Measurements from ENCODE around the gene CDT1. TPM values are rescaled to one million over a fixed set of nuclear protein-coding genes. Genes with fewer than 3 reads are reported as not detected.
A peak's percentile ranks its signal among the peaks of the same experiment; 100 is the strongest.

CDT1 gene
- total RNA-seq, 4 donors from 2014 or later = 4.7 to 25.7 (median 10.7) TPM

DNA sequence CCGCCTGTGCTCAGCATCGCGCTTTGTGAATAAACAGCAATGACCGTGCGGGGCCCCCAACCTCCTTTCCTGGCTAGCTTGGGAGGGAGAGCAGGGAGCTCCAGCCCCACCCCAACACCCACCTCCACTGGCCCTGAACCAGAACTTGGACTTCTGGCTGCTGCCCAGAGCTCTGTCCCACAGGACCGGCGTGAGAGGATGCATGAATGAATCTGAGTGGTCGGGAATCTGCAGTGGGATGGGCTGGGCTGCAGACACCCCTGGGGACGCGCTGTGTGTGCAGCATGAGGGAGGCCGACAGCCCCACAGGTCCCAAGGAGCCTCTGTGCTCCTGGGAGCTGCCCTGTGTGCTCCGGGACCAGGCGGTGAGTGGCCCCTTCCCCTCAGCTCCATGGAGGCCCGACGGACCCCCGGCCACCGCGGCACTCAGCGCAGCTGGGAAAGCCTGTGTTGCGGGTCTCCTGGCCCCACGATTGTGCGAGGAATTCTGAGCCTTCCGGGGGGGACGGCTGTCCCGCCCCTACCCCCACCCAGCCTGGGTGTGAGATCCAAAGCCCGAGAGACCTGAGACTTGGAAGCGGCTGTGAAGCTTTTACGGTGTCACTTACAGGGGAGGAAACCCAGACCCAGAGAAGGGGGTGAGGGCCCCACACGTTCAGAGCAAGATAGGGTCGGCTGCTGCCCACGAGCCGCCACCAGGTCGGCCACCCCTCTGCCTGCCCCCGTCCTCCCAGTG, 24.0 kb upstream of the CDT1 start:
- no peak for DNase-seq (ENCODE audit: low spot score in 2 of 2)
- Histone ChIP-seq H3K4me3 (no peak overlapping the region), H3K36me3 (peaks cover 3% of the 10 kb centered on the region), H3K27me3 (no peaks in the 10 kb centered on the region), H3K4me1 (peaks cover 79% of the 10 kb centered on the region), H3K9me3 (no peaks in the 10 kb centered on the region), H3K27ac (no peak overlapping the region)
- 17% methylated on average over 1 of the region's 34 CpGs for WGBS
- TF ChIP-seq, protein P1, sequence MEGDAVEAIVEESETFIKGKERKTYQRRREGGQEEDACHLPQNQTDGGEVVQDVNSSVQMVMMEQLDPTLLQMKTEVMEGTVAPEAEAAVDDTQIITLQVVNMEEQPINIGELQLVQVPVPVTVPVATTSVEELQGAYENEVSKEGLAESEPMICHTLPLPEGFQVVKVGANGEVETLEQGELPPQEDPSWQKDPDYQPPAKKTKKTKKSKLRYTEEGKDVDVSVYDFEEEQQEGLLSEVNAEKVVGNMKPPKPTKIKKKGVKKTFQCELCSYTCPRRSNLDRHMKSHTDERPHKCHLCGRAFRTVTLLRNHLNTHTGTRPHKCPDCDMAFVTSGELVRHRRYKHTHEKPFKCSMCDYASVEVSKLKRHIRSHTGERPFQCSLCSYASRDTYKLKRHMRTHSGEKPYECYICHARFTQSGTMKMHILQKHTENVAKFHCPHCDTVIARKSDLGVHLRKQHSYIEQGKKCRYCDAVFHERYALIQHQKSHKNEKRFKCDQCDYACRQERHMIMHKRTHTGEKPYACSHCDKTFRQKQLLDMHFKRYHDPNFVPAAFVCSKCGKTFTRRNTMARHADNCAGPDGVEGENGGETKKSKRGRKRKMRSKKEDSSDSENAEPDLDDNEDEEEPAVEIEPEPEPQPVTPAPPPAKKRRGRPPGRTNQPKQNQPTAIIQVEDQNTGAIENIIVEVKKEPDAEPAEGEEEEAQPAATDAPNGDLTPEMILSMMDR (IDR thresholded peaks at IDR 0.05) = no peak
- no peak for TF ChIP-seq POLR2A (IDR thresholded peaks at IDR 0.05)
- TF ChIP-seq EP300 (IDR thresholded peaks at IDR 0.05) = no peak
- TF ChIP-seq POLR2AphosphoS5 (IDR thresholded peaks at IDR 0.05) = no peak

DNA sequence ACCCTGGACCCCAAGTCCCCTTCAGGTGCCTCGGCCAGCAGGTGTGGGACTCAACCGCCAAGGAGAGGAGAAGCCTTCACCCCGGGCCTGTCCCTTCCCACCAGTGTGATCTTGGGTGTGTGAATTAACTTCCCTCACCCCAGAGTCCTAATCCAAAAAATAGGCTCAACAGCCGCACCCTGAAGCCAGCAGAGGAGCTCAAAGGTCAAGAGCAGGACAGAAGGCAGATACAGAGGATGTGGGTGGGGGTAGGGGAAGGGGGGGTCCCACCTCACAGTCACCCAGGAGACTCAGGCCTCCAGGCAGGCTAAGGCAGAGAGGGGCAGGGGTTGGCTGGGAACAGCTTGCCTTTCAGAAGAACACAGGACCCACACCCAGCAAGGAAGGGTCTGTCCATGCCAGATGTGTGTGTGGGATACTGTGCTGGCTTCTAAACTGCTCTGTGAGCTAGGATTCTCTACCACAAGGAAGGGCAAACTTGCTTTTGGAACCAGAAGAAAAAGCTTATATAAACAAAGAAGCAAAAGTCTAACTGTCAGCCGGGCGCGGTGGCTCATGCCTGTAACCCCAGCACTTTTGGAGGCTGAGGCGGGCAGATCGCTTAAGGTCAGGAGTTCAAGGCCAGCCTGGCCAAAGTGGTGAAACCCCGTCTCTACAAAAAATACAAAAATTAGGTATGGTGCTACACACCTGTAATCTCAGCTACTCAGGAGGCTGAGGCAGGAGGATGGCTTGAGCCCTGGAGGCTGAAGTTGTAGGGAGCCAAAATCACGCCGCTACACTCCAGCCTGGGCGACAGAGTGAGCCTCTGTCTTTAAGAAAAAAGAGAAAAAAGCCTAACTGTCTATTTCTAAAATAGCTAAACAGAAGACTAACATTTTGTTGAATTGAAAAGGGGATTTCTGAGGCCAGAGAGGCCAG, 23.2 kb upstream of the CDT1 start:
- Histone ChIP-seq H3K36me3 (peaks cover 3% of the 10 kb centered on the region), H3K4me1 (peaks cover 82% of the 10 kb centered on the region), H3K27ac (no peak overlapping the region), H3K27me3 (no peaks in the 10 kb centered on the region), H3K9me3 (no peaks in the 10 kb centered on the region), H3K4me3 (no peak overlapping the region)
- 74% methylated on average over 12 of the region's 13 CpGs for WGBS
- no peak for TF ChIP-seq POLR2AphosphoS5 (IDR thresholded peaks at IDR 0.05)
- TF ChIP-seq, protein P1 (IDR thresholded peaks at IDR 0.05) = no peak
- no peak for TF ChIP-seq EP300 (IDR thresholded peaks at IDR 0.05)
- no peak for TF ChIP-seq POLR2A (IDR thresholded peaks at IDR 0.05)
- no peak for DNase-seq (ENCODE audit: low spot score in 2 of 2)

DNA sequence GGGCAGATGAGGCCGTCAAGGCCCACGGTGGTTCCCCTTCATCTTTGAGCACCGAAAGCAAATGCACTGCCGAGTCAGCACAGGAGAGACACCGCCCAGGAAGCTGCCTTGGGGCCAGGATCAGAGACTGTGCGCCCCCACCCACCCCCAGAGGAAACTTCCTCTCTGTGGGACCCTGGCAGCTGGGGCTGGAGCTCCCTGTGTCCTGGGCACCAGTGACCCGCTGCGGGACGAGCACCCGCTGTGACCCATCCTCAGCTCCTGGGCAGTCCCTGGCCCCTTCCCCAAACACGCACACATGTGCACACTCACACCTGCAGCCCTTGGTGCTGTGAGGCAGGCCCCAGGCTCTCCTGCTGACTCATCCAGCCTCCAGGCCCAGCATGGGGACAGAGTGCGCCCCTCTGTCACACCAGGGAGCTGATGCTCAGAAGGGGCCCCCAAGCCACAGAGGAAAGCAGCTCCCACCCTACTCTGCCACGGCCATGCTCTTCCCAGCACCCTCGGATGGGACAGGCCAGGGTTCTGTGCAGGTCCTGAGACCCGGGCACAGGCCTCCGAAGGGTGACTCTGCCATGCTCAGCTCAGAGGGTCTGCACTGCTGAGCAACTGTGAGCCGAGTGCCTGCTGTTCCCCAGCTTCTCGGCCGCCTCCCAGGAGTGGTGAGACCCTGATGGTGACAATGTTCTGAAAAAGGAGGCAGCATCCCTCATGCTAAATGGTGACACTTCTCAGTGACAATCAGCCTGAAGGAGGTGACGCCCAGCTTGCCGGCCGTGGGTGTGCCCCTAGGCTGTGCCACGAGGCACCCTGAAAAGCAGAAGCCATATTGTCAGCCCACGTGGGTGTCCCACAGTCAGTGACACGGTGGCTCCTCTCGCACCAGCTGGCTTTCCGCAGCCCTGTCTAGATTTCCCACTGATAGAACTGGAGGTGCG, 22.2 kb upstream of the CDT1 start:
- Histone ChIP-seq H3K36me3 (peaks cover 2% of the 10 kb centered on the region), H3K27me3 (no peaks in the 10 kb centered on the region), H3K4me3 (no peak overlapping the region), H3K9me3 (no peaks in the 10 kb centered on the region), H3K27ac (peak overlapping the region; percentile 97), H3K4me1 (peaks cover 84% of the 10 kb centered on the region)
- TF ChIP-seq, protein P1 (IDR thresholded peaks at IDR 0.05) = no peak
- TF ChIP-seq POLR2AphosphoS5 (IDR thresholded peaks at IDR 0.05) (no peak), POLR2A (IDR thresholded peaks at IDR 0.05) (no peak), EP300 (IDR thresholded peaks at IDR 0.05) (no peak)
- DNase-seq (ENCODE audit: low spot score in 2 of 2) = no peak
- 61% methylated on average over 10 of the region's 28 CpGs for WGBS

DNA sequence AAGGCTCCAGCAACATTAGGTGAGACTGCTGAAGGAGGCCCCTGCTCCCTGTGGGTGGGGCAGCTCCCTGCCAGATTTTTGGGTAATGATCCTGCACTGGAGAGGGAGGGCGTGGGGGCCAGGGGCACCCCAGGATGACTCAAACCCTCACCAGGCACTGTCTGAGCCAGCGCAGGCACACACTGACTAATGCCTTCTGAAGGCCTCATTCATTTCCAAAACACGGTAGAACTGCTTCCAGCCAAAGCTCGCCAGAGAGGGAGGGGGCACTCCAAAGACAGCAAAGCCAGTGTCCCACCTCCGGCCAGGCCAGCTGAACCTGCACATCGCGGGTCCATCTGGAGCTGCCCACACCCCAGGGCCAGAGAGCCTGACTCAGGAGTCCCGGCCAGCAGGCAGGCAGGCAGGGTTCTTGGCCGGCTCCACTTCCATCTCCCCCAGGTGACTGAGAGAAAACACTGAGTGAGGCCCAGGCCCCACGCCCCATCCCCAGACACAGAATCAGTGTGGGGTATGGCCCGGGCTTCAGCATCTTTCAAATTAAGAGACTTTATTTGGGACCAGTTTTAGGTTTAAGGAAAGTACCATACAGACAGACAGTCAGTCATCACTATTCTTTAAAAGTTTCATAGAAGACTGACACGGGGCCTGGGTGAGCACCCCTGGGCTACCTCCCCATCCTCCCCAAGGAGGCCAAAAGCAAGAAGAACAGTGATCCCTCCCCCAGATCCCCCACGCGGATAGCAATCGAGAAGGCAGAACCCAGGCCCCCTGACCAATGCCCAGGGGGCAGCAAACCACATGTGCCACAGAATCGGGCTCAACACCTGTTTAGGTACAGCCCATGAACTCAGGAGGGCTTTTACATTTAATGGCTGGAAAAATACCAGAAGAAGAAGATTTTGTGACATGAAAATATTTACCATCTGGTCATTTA, 20.9 kb upstream of the CDT1 start:
- Histone ChIP-seq H3K4me1 (peaks cover 73% of the 10 kb centered on the region), H3K36me3 (no peaks in the 10 kb centered on the region), H3K27ac (peak overlapping the region; percentile 97), H3K27me3 (no peaks in the 10 kb centered on the region), H3K4me3 (peak overlapping the region; percentile 88), H3K9me3 (no peaks in the 10 kb centered on the region)
- TF ChIP-seq POLR2A (IDR thresholded peaks at IDR 0.05) (no peak), POLR2AphosphoS5 (IDR thresholded peaks at IDR 0.05) (no peak), EP300 (IDR thresholded peaks at IDR 0.05) (no peak)
- TF ChIP-seq, protein P1 (IDR thresholded peaks at IDR 0.05) = no peak
- 22% methylated on average over 5 of the region's 16 CpGs for WGBS
- DNase-seq (ENCODE audit: low spot score in 2 of 2) = no peak
